Measurements from ENCODE around the gene PCP4.

Gene PCP4

DNA sequence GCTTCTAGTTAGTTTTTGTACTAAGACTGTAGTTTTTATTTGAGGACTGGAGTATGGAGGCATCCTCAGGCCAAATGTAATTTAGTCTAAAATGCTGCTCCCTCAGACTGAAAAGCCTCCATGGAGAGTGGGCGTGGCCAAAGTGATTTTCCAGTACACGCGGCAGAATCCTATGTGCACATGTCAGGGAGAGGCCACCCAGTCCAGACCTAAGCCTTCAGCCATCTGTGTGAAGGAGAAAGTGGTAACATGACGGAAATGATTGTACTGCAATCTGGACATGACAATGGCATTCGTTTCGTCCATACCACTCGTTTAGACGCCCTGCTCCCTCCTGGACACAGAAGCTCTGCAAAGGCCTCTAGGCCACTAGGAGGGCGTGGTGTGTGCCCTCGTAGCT is 56.2 kb downstream of the PCP4 start:
- DNase-seq (ENCODE audit: low read depth): no peak

DNA sequence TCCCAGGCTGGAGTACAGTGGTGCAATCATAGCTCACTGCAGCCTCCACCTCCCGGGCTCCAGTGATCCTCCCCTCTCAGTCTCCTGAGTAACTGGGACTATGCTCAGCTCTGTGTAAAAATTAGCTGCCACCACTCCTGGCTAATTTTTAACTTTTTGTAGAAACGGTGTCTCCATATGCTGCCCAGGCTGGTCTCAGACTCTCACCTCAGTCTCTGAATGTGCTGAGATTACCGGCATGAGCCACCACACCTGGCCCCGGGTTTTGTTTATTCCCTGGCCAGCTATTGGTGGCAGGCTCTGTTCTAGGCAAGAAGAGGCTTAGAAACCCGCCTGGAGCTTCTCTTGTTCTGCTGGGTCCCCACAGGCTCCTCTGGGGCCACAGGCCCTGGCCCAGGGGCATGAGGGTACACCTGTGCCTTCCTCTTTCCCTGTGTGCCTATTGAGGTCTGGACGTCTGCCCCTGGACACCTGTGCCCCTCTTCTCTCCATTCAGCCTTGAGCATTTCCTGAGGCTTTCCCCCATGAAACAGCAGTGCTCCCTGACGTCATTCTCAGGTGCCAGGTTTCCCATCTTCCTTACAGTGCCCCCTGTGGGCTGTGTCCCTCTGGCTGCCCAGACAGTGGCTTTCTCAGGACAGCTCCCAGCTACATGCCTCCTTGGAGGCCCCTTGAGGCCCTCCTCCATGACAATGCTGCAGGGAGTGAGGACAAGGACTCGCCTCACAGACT is 57.5 kb downstream of the PCP4 start:
- DNase-seq (ENCODE audit: low read depth): no peak

DNA sequence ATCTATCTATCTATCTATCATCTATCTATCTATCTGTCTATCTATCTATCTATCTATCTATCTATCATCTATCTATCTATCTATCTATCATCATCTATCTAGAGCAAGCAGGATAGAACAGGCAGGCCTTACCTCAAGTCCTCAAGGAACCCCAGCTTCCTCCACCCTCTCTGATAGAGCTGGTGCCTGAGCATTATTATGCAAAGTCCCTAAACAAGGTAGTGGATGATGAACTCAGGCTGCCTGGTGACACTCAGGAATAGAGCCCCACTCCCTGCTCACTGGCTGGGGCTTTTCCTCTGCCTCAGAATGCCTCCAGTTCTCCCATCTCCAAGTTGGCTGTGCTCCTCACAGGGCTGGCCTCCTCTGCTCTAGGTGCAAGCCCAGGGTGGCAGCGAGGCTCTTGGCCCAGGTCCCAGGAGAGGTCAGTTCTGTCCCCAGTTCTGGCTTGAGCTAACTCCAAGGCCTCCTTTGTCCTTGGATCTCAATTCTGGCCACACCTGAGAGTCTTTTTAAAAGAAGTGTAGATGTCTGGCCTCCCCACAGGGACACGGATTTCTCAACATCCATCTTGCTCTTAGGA is 60.2 kb downstream of the PCP4 start:
- no peak for DNase-seq (ENCODE audit: low read depth)

GRCh38 chr21:39932335-39932734 is 65.1 kb downstream of the PCP4 start:
- no peak for DNase-seq (ENCODE audit: low read depth)

- no peak for DNase-seq (ENCODE audit: low read depth)
These were observed 67.7 kb downstream of the PCP4 start for GRCh38 chr21:39934895-39935294.

- DNase-seq (ENCODE audit: low read depth): no peak
These were observed 68.5 kb downstream of the PCP4 start for GRCh38 chr21:39935716-39936115.

- no peak for DNase-seq (ENCODE audit: low read depth)
These were observed 70.9 kb downstream of the PCP4 start for GRCh38 chr21:39938086-39938625.

DNA sequence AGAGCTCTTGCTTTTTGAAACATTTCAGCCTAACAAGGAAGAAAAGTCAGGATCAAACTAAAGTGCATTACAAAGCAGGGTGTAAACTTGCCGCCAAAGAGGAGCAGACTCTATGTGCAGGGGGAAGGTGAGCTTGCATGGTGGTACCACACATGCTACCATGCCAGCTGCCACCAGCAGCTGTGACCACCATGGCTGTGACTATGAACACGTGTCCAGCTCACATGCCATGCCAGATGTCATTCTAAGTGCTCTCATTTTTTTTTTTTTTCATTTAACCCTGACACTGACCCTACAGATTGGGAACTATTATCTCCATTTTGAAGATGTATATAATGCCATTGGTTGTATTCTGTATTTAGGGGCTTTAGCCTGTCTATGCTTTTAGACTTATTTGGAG is 79.0 kb downstream of the PCP4 start:
- DNase-seq (ENCODE audit: low read depth): no peak

DNA sequence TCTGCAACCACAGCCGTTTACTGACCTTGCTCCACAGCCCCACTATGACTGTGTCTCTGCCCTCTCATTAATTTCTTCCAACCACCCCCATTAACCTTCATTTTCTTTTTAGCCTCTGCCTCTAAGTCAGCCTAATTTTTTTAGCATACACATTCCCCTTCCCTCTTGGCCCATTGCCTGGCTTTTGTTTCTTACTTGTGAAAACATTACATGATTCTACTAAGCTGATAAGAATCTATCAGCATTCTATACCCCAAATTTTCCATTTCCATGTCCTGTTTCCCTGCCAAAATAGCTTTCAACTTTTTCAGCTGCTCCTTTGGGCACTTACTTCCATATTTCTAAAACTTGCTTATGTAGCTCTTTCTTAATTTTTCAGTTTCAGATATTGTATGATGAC is 79.8 kb downstream of the PCP4 start:
- DNase-seq (ENCODE audit: low read depth): no peak

DNA sequence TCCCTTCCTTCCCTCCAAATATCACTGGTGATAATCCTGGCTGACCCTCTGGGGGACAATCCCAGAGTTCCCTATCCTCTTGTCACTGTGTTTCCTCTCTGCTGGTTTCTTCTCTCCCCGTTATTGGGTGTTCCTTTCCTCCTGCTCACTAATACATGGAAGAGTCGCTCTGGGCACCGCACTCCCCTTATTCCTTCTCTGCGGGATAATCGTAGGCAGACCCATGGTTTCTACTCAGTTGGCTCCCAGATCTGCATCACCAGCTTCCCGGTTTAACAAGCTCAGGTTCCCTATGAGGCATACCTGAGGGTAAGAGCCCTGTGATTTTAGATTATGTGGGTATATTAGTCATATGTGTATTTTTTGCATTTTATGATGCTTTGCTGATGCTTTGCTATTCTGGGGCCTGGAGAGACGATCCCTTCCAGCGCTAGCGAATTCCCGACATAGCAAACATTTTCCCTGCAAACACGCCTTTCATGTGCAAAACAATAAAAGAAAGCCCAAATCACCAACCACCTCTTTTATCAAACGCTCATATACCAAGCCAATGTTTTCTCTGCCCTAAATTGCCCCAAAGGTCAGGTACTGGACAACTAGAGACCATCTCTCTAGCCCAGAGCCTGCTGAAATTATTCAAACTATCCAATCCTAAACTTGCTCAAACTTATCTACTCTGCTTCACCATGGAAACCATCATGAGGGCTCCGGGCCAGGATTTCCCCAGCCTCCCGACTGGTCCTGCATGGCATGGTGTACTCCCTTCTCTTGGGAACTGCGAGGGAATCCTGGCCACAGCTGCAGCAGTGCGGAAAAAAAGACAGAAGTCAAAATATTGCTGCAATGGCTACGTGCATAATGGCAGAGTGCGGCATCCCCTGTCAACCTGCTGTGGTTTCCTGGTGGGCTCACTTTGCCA is 84.2 kb downstream of the PCP4 start:
- DNase-seq (ENCODE audit: low read depth): no peak

GRCh38 chr21:39952265-39952664 is 85.0 kb downstream of the PCP4 start:
- DNase-seq (ENCODE audit: low read depth): no peak

- no peak for DNase-seq (ENCODE audit: low read depth)
These were observed 87.3 kb downstream of the PCP4 start for GRCh38 chr21:39954570-39954969.

DNA sequence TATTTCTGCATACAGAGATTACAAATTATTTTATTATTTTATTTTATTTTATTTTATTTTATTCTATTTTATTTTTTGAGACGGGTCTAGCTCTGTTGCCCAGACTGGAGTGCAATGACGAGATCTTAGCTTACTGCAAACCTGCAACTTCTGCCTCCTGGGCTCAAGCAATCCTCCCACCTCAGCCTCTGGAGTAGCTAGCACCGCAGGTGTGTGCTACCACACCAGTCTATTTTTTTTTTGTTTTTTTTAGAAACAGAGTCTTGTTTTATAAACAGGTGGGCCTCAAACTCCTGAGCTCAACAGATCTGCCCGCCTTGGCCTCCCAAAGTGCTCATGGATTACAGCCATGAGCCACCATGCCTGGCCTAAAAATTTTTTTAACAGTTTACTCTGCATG is 88.1 kb downstream of the PCP4 start:
- no peak for DNase-seq (ENCODE audit: low read depth)

- no peak for DNase-seq (ENCODE audit: low read depth)
These were observed 89.3 kb downstream of the PCP4 start for GRCh38 chr21:39956586-39956985.

- DNase-seq (ENCODE audit: low read depth): no peak
These were observed 91.5 kb downstream of the PCP4 start for GRCh38 chr21:39958731-39959130.

DNA sequence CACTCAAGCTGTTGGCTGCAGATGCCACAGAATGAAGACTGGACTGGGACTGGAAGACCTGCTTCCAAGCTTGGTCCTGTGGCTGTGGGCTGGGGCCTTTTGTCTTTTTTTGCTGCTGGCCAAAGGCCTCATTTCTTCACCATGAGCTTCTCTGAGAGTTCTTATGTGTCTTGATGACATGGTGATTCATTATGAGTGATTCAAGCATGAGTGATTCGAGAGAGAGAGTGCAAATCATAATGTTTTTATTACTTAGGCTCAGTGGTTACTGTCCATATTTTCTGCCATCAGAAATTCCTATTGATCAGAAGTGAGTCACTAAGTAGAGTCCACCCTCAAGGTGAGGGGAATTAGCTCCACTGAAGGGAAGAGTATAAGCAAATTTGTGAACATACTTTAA is 94.0 kb downstream of the PCP4 start:
- no peak for DNase-seq (ENCODE audit: low read depth)

DNA sequence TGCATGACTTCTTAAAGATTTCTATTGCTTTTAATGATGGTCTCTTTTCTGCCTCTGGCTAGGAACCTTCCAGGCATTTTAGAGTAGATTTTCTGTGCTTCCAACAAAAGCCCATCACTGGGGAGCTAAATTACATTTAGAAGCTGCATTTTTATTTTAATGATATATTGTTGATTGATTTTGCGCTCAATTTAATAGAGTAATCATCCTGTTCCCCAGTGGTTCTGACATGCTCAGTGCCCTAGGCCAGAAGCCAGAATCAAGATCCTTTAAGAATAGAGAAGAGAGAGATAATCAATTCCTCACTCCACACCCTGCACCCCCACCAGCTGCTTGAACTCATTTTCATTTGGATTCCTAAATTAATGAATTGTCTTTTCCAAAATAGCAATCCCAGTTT is 97.8 kb downstream of the PCP4 start:
- DNase-seq (ENCODE audit: low read depth): no peak

DNA sequence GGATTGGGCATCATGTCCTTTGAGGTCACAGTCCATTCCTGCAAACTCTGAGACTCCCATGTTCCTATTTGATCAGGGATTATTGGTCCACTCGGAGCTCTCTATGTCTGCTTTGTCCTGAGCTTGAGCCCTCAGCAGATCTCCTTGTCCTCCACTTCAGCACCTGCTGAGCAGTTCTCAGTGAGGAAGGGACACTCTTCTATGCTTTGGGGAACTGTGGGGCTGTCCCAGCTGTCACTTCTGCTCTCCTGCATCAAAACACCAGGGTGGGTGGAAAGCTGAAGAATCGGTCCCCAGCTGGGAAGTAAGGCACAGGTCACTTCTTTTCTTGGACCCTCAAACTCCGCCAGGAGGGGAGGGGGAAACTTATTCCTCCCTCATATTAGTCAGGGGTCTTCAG is 99.5 kb downstream of the PCP4 start:
- no peak for DNase-seq (ENCODE audit: low read depth)

GRCh38 chr21:39968010-39968409 is 100.8 kb downstream of the PCP4 start:
- DNase-seq (ENCODE audit: low read depth): no peak

- DNase-seq (ENCODE audit: low read depth): no peak
These were observed 102.6 kb downstream of the PCP4 start for GRCh38 chr21:39969691-39970364.

GRCh38 chr21:39971956-39972355 is 104.7 kb downstream of the PCP4 start:
- no peak for DNase-seq (ENCODE audit: low read depth)

- DNase-seq (ENCODE audit: low read depth): no peak
These were observed 105.2 kb downstream of the PCP4 start for GRCh38 chr21:39972471-39972870.

All from activated T-helper 9 cell treated with anti-CD3 and anti-CD28 coated beads, Interleukin-2, amount 50 U/mL, for 16 hours (primary cell).